Prostate gland (tissue), 2 donors: Measurements from ENCODE around the gene KCNT1.

Experiments used
- CTCF ChIP-seq, 4 experiments: fragments of 200-600 bp in 2 of 4; fragments of 450-650 bp in 2 of 4; sonication (generic) in 2 of 4; IDR thresholded peaks; 1 replicate in 3 of 4; 2 replicates in 1 of 4; pipeline ENCODE4 v1.5.1; 2016 to 2019; ENCODE audit warnings: antibody characterized with exemption in 4 of 4, mild to moderate bottlenecking in 2 of 4, moderate library complexity in 2 of 4
- POLR2A ChIP-seq: fragments of 450-650 bp; IDR thresholded peaks from one replicate; pipeline ENCODE4 v1.6.1; 2016; ENCODE audit warnings: antibody characterized with exemption, mild to moderate bottlenecking

GRCh38 chr9:135743546-135744332 is 41.8 kb downstream of the KCNT1 start:
- TF ChIP-seq CTCF (IDR thresholded peaks at IDR 0.05) (no peak), POLR2A (no peak)
